Right ventricle myocardium superior (tissue), 1 donor: ENCODE results near the gene ACSL6. TPM values are rescaled to one million over a fixed set of nuclear protein-coding genes. Genes with fewer than 3 reads are reported as not detected.

ENCODE experiments used
- ATAC-seq: fragments of 200-7000 bp; cut with Tn5 transposase; one replicate; pipeline ENCODE4 v1.9.1; 2020; ENCODE audit warnings: mild to moderate bottlenecking; ENCODE audit not compliant: poor library complexity
- DNase-seq: peaks from one replicate; pipeline ENCODE4 v3.0.0-alpha.2; 2020
- intact Hi-C: fragments of 100-400 bp; cut with DNase I; formaldehyde crosslinking; loops from one replicate; pipeline ENCODE4 v1.11.2; 2022
- long read RNA-seq: library from polyadenylated mRNA; unstranded; transcript quantifications from one replicate; pipeline ENCODE4 v2.0.0, GENCODE V29; 2021
- total RNA-seq: library from RNA; stranded (reverse); fragmentation: NEBNext Ultra II Directional; extraction: Animal tissue kit (Norgen Biotek cat#: 25700); gene quantifications from one replicate; pipeline ENCODE4 v1.2.1, GENCODE V29; 2021
- donor health status: DM: no; HTN: yes; CAD: no; lungs with severe emphysema.

Gene ACSL6, protein sequence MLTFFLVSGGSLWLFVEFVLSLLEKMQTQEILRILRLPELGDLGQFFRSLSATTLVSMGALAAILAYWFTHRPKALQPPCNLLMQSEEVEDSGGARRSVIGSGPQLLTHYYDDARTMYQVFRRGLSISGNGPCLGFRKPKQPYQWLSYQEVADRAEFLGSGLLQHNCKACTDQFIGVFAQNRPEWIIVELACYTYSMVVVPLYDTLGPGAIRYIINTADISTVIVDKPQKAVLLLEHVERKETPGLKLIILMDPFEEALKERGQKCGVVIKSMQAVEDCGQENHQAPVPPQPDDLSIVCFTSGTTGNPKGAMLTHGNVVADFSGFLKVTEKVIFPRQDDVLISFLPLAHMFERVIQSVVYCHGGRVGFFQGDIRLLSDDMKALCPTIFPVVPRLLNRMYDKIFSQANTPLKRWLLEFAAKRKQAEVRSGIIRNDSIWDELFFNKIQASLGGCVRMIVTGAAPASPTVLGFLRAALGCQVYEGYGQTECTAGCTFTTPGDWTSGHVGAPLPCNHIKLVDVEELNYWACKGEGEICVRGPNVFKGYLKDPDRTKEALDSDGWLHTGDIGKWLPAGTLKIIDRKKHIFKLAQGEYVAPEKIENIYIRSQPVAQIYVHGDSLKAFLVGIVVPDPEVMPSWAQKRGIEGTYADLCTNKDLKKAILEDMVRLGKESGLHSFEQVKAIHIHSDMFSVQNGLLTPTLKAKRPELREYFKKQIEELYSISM
- 3.0 TPM for total RNA-seq
- long read RNA-seq, full-length matches to known transcripts = 1 of 6 reads
- long read RNA-seq, partial matches to known transcripts = 3 of 6 reads
- long read RNA-seq, other reads (novel, unspliced or antisense) = 2 of 6 reads

DNA sequence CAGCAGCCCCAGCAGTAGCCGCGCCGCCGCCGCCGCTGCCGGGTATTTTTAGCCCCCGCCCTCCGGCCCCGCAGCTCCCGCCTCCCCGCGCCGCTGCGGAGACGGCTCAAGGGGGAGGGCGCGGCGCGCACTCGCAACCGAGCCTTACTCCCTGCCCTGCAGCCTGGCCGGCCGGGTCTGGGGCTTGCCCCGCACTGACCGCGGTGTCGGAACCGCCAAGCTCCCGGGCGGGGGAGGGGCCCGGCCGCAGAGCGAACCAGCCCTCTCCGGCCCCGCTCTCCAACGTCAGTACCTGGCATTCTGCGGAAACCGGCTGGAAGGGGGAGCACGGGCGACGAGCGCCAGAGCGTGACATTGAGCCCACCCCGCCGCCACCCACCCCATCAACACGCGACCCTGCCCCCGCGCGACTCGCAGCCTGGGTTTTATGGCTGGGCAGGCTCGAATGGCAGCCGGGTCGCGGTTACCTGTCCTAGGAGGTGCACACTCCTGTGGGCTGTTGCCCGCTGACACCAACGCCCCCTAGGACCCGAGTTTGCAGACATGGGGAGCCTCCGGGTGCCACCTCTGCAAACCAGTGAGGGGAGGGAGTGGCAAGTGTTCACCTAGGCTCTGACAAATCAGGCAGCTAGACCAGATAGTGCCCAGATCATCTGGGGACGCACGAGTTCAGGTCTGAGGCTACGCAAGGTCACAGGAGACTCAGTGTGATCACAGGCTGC lies at the start of gene ACSL6:
TSS of gene ACSL6 (minus strand) at position 37 of the 722 bp plus-strand sequence. CDS start 105 bp downstream, outside the sequence.
- ATAC-seq (peak; percentile 71), DNase-seq (peak; percentile 54)
- intact Hi-C loops = no loop called here

DNA sequence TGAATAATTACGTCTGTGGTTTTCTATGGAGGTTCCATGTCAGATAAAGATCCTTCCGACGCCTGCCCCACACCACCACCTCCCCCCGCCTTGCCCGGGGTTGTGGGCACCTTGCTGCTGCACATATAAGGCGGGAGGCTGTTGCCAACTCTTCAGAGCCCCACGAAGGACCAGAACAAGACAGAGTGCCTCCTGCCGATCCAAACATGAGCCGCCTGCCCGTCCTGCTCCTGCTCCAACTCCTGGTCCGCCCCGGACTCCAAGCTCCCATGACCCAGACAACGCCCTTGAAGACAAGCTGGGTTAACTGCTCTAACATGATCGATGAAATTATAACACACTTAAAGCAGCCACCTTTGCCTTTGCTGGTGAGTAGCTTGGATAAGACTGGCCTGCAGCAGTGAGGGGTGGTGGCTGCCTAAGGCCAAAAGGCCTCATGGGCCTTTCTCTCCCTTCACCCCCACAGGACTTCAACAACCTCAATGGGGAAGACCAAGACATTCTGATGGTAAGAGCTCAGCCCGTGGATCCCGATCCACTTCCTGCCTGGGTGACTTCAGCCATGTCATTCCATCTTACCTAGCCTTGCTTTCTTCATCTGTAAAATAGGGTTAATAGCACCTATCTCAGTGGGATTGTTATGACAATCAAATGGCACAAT lies 49.2 kb upstream of the ACSL6 start, which contains the start of gene IL3:
TSS of gene IL3 (plus strand) at position 155 of the 661 bp plus-strand sequence. CDS start at position 207, 52 bp downstream.
- no peak for ATAC-seq
- intact Hi-C loops = loop anchor here (5.0 to 10.0 kb wide), 2 partner anchors 124 to 473 kb away; no protein-coding TSS in a partner anchor
- DNase-seq = no peak

DNA sequence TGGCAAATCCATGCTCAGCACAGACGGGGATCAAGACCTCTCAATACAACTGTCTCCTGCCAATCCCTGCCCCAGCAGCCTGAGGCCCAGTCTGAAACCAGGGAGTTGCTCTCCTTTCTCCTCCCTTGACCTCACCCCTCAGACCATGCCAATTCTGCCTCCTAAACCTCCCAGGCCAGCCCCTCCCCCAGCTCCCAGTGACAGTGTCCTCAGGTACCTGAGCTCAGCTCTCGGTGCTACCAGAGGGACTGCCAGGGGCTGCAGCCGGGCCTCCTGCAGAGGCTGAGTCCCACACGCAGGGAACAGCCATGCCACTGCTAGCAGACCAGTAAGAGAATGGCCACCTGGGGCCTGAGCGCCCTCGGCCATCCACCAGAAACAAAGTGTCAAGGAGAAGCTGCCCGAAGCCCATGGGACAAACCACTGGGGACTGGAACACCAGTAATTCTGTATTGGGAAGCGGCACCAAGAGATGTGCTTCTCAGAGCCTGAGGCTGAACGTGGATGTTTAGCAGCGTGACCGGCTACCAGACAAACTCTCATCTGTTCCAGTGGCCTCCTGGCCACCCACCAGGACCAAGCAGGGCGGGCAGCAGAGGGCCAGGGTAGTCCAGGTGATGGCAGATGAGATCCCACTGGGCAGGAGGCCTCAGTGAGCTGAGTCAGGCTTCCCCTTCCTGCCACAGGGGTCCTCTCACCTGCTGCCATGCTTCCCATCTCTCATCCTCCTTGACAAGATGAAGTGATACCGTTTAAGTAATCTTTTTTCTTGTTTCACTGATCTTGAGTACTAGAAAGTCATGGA lies 48.4 kb upstream of the ACSL6 start:
- DNase-seq = no peak
- intact Hi-C loops = loop anchor here (5.0 to 10.0 kb wide), 2 partner anchors 125 to 473 kb away; no protein-coding TSS in a partner anchor
- no peak for ATAC-seq

DNA sequence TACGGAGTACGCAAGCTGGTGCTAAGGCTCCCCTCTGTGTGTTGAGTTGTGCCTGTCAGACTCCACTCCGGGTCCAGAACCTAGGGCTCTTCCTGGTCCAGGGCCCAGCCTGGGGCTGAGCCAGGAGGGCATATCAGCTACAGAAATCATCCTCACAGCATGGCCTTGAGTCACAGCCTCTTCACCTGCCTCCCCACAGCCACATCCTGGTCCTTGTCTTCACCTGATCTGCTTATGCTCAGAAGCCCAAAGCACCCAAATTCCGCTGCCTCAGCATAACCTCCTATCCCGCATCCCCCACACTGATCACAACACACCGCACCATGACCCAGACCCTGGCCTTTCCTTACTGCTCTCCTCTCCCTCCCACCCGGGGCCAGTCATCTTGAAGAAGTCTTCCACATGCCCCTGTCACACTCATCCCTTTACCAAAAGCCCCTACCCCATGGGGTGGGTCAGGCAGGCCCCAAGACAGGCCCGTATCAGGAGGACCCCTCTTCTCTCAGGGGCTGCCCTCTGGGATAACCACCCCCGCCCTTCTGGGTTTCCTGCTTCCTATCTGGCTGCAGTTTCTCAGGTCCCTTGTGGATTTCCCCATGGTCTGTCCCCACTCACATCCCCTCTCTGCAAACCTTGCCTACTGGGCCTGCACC lies 47.7 kb upstream of the ACSL6 start:
- ATAC-seq (no peak), DNase-seq (no peak)
- intact Hi-C loops = no loop called here

DNA sequence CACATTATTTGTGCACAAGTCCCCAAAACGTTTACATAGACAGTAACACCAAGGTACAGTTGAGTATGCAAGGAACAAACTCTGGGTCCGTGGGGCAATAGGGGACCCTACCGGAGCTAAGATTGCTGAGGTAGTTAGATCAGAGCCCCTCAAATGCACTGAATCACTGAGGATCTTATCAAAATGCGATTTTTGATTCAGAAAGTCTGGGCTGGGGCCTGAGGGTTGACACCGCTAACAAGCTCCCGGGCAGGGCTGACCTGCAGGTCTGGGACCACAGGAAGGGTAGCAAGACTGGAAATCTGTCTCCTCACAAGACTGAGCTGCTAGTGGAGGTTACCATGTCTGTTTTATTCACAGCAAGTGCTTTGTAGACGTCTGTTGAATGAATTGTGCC lies 47.2 kb upstream of the ACSL6 start:
- ATAC-seq = no peak
- intact Hi-C loops = no loop called here
- no peak for DNase-seq

DNA sequence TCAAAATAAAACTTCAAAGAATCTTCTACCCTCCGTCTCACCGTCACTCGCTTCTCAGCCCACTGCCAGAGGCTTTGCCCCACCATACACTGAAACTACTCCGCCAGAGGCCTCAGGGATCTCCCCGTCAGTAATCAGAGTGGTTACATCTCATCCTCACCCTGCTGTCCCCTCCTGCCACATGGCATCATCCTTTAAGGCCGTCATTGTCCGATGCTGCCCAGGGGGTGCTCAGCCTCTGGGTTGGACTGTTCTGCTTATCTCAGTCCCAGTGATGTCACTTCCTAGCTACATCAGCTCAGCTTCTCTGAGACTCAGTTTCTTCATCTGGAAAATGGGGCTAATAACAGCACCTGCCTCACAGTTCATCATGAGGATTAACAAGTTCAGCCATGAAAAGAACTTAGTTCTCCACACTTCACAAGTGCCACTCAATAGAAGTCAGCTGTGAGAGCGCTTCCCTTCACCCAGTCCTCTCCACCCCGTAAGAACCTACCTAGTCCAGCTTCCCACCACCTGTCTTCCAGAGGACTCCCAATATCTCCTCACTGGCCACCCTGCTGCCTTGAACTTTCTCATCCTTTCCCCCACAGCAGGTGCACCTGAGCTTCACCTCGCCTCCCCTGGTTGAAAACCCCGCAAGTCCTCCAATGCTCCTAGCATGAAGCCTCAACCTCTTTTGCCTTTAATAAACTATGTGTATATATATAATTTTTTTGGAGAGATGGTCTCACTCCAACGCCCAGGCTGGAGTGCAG lies 46.2 kb upstream of the ACSL6 start:
- intact Hi-C loops = no loop called here
- ATAC-seq (no peak), DNase-seq (no peak)

DNA sequence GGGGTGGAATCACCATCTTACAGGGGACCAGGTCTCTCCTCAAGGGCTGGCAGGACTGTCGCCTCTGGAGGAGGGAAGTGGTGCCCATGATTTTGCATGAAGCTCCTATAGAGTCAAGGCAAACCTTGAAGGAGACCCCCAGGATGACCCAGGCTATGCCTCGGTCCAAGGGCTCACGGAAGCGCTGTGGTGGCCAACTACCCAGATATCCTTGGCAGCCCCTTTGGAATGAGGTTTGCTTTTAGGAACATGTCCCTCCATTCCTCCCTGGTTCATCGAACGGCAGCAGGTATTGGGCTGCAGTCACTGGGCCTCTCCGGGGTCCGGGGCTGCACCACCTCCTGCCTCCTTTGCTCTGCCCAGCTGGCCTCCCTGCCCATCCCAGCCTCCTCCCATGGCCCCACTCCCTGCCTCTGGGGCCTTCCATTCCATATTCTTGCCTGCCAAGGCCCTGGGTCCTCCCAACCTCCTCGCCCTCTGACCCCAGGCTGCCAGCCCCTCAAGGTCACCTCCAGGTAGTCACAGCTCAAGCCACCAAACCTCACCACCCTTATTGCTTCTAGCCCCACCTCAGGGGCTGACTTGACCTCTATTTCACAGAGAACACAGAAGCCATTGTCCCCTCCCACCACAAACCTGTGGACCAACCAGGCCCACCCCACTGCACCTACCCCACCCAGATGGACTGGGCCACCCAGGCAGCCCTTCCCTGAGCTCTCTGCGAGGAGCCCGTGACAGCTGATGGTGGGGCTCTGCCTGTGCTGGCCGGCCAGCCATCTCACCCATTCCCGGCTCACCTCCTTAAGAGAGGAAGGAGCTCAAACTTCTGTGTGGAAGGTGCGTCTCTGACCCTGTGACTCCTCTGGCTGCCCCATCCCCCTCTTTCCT lies 45.4 kb upstream of the ACSL6 start:
- no peak for DNase-seq
- intact Hi-C loops = no loop called here
- ATAC-seq = no peak

DNA sequence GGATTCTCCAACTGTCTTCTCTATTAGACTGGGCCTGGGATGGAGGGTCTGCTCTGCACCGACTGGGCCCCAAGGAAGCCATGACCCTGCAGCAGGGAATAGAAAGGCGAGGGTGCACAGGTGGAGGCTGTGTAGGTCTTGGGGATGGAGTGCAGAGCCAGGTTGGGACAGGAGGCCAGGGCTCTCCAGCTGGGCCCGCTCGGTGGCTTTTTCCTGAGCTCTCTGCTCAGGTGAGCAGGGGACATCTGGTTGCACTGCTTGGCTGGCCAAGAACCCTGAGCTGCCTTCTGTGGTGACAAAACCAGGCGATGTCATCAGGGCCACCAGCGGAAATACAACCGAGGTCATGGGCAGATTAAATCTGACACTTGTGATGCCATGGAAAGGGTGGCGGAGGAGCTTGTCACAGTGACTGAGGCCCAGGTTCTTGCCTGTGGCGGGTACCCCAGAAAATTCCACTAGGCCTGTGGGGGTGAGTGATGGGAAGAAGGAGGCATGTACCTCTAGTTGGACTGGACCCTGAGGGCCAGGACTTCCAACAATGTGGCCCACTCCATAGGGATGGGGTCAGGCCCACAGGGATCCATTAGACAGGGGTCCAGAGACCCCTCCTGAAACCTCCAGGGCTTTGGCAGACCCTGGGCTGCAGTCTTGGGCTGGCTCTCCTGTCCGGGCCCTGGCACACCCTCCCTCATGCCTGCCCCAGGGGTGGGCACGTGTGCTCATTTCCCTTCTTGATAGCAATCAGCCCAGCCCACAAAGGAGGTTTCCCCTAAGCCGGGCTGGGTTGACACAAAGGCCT lies 44.6 kb upstream of the ACSL6 start:
- intact Hi-C loops = no loop called here
- ATAC-seq (no peak), DNase-seq (no peak)

DNA sequence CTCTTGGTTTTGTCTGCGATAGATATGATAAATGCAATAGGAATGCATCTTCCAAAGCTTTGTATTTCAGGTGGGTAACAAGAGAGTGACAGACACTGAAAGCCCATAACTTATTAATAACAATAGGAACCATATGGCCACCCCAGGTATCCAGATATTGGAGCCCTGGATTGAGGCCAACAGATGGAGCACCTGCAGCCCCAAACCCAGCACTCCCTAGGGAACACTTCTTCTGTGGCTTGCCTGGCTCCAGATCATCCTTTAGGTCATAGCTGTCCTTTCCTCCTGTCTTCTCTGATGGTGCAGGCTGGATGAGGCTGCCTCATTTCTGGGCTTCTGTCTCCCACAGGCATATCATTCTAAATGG lies 44.0 kb upstream of the ACSL6 start:
- DNase-seq (no peak), ATAC-seq (no peak)
- intact Hi-C loops = no loop called here

DNA sequence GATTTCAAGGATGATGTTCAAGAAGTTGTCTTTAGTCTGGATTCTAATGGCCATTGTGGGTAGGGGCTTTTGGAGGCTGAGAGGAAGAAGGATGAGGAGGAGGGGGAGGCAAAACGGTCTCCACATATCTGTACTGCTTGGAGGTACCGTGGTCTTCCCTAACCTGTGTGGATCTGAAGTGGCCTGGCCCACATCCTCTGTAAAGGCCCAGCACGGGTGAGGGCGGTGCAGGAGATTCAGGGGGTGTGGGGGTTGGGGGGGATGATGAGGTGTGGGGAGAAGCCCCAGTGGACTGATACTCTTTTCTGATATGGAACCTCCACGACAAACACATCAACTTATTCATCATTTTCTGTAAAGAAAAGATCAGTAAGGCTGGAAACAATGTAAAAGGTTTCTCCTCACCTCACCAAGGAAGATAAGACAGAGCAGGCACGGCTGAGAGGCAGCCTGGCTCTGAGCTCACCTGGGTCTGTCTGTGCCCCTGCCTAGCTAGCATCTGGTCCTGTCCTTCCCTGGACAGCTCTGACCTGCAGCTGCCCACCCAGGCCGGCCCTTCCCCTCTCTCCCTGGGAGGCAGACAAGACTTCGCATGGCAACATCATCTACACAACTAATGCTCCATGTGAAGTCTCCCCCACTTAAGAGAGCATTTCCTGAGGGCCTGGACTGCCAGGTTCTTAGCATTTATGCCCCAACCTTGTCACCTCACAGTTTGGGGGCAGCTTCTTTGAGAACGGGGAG lies 43.4 kb upstream of the ACSL6 start:
- DNase-seq = no peak
- intact Hi-C loops = no loop called here
- ATAC-seq = no peak

DNA sequence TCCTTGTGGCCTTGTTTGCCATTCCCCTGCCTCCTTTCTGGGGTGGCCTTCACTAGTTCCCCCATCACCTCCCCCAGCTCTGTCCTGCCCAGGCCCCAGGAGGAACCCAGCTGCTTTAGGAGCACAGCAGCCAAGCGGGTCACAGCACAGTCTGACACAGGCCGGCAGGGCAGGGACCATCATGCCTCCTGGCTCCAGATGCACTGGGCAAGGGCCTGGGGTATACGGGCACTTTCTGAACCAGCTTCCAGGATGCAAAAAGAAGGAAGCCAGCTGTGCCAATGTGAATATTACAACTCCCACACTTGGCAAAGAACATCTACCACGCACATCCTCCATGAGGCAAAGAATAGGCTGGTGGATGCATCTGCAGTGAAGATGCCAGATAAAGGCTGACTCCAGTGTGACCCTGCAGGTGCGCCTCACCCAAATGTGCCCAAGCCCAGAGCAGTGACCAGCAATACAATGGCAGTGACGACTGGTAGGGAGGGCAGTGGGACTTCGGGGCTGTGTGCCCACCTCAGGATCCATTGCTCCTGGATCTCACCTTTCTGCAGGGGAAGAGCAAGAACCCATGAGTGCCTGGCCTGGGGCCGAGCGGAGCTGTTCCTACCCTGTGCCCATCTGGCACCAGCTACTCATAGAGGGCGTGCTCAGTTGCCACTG lies 42.7 kb upstream of the ACSL6 start:
- no peak for ATAC-seq
- no peak for DNase-seq
- intact Hi-C loops = no loop called here

DNA sequence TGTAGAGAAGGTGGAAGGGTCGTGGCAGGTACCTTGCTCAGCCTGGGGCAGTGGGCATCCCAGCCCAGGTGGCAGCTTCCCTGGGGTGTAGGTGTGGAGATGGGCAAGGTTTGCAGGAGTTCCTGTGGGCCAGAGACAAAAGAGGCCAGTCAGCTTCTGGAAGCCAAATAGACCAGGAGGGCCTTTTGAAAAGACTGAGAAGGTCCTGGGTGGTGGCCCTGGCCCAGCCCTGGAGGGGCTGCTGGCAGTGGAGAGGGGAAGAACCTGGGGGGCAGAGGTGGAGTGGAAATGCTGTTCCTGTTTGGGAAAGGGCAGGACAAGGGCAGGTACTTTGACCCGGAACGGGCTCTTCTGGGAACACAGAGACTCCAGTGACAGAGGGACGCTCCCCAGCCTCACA lies 42.0 kb upstream of the ACSL6 start:
- intact Hi-C loops = no loop called here
- no peak for DNase-seq
- ATAC-seq = no peak

DNA sequence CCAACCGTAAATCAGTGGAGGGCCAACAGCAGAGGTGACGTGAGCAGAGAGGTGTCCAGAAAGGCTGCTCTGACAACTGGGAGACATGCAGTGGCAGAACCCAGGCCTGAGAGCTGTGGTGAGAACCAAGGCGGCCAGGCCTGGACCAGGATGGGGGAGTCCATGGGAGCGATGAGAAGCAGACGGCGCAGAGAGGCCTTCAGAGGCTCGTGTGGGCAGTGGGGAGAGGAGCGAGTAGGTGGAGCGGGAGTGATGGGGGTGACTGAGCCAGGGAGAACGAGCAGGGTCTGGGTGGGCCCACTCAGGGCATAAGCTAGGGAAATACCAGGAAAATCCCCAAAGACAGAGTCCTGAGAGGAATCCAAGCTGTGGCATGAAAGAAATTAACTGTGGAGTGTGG lies 41.1 kb upstream of the ACSL6 start:
- no peak for DNase-seq
- intact Hi-C loops = no loop called here
- no peak for ATAC-seq
